Left ventricle myocardium inferior (tissue), 1 donor: ENCODE data around the gene RBFOX1. TPM values are rescaled to one million over a fixed set of nuclear protein-coding genes. Genes with fewer than 3 reads are reported as not detected.
A peak's percentile ranks its signal among the peaks of the same experiment; 100 is the strongest.

Experiments used
- DNase-seq: peaks from one replicate; pipeline ENCODE4 v3.0.0-alpha.2; 2020
- H3K27ac ChIP-seq: fragments of 200-600 bp; replicated peaks from 2 replicates; pipeline ENCODE4 v1.8.0; 2021
- H3K27me3 ChIP-seq: fragments of 200-600 bp; 2 replicates; pipeline ENCODE4 v1.8.0; 2021; ENCODE audit warnings: low read depth
- H3K36me3 ChIP-seq: fragments of 200-600 bp; 2 replicates; pipeline ENCODE4 v1.8.0; 2021
- H3K4me1 ChIP-seq: fragments of 200-600 bp; 2 replicates; pipeline ENCODE4 v1.8.0; 2021
- H3K4me3 ChIP-seq: fragments of 200-600 bp; 2 replicates; pipeline ENCODE4 v1.8.0; 2021; ENCODE audit warnings: mild to moderate bottlenecking, moderate library complexity
- H3K9me3 ChIP-seq: fragments of 200-600 bp; replicated peaks from 2 replicates; pipeline ENCODE4 v1.8.0; 2021
- CTCF ChIP-seq: fragments of 200-600 bp; IDR thresholded peaks from 2 replicates; pipeline ENCODE4 v1.8.0; 2021; ENCODE audit warnings: antibody characterized with exemption, mild to moderate bottlenecking, borderline replicate concordance
- intact Hi-C: fragments of 100-400 bp; cut with micrococcal nuclease; formaldehyde crosslinking; loops from one replicate; pipeline ENCODE4 v1.11.0; 2022
- total RNA-seq: library from RNA; stranded (reverse); fragmentation: NEBNext Ultra II Directional; extraction: Animal tissue kit (Norgen Biotek cat#: 25700); gene quantifications from one replicate; pipeline ENCODE4 v1.2.1, GENCODE V29; 2021
- donor health status: DM: no; HTN: yes; CAD: no; lungs with severe emphysema.

The RBFOX1 gene
- total RNA-seq, 1 donor from 2014 or later, result 71.8 TPM

- Histone ChIP-seq H3K4me3 (no peak overlapping the region), H3K9me3 (no peaks in the 10 kb centered on the region), H3K27ac (no peak overlapping the region), H3K36me3 (no peaks in the 10 kb centered on the region), H3K4me1 (peaks cover 19% of the 10 kb centered on the region), H3K27me3 (no peaks in the 10 kb centered on the region)
- DNase-seq, result no peak
- intact Hi-C loops, result no loop called here
- TF ChIP-seq CTCF, result peak; percentile 16
These were observed 282.9 kb downstream of the RBFOX1 start for GRCh38 chr16:7615565-7615964.

GRCh38 chr16:7624871-7625766, 292.5 kb downstream of the RBFOX1 start:
- Histone ChIP-seq H3K27me3 (no peaks in the 10 kb centered on the region), H3K27ac (no peak overlapping the region), H3K4me3 (no peak overlapping the region), H3K4me1 (peaks cover 7% of the 10 kb centered on the region), H3K9me3 (no peaks in the 10 kb centered on the region), H3K36me3 (no peaks in the 10 kb centered on the region)
- intact Hi-C loops, result no loop called here
- no peak for TF ChIP-seq CTCF
- DNase-seq, result no peak

DNA sequence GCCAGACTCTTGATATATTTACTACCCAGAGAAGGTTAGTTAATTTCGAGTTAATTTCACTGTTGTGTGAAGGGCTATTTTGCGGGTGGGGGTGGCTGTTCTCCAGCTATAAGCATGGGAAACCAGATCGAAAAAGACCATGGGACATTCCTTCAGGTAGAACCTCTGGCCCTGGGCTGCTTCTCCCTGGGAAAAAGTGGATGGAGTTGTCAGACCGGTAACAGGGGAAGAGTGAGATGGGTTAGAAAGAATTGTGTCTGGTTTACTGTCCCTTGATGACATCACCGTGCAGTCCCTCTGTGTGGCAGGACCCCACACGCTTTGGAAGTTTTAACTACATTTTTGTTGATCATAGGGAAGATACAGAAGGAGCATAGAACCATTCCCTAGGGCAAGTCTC, 296.3 kb downstream of the RBFOX1 start:
- intact Hi-C loops, result no loop called here
- Histone ChIP-seq H3K36me3 (no peaks in the 10 kb centered on the region), H3K9me3 (no peaks in the 10 kb centered on the region), H3K27ac (no peak overlapping the region), H3K27me3 (no peaks in the 10 kb centered on the region), H3K4me1 (peaks cover 7% of the 10 kb centered on the region), H3K4me3 (no peak overlapping the region)
- no peak for DNase-seq
- TF ChIP-seq CTCF, result no peak

DNA sequence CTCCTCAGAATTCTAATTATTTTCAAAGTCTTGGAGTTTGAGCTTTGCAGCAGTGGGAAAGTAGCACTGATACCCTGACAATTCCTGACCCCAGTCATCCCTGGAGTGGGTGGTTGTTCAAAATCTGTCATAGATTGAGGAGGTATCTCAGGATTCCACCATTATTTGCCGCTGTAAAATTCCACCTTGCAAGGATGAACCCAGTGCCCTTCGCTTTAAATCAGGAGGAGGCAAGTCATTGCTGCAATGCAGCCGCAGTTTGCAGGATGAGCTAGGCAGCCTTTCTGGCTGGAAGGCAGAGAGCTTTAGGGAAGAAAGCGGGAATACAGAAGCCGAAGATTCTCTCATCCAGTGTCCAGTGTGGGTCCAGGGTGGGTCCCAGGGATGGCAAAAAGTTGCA, 296.9 kb downstream of the RBFOX1 start:
- H3K36me3 ChIP-seq, result no peaks in the 10 kb centered on the region
- H3K4me3 ChIP-seq, result no peak overlapping the region
- intact Hi-C loops, result no loop called here
- TF ChIP-seq CTCF, result no peak
- H3K27me3 ChIP-seq, result no peaks in the 10 kb centered on the region
- peaks cover 7% of the 10 kb centered on the region for H3K4me1 ChIP-seq
- no peaks in the 10 kb centered on the region for H3K9me3 ChIP-seq
- H3K27ac ChIP-seq, result no peak overlapping the region
- no peak for DNase-seq

DNA sequence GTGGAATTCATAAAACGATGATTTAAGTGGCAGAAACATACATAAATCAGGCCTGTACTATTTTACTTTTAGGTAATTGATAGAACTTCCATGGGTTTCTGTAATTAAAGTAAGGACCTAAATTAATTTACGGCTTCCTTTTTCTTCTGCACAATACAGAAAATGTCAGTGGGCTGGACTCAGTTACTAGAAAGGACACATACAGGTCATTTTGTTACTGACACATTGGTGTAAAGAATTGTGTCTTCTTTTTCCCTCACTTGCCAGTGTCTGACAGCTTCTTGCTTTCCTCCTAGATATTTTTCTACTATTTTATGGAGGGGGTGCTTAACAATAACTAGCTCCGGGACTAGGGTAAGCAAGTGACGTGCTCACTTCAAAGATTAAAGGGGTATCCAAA, 304.8 kb downstream of the RBFOX1 start:
- TF ChIP-seq CTCF, result no peak
- no peak overlapping the region for H3K4me3 ChIP-seq
- H3K9me3 ChIP-seq, result no peaks in the 10 kb centered on the region
- no peaks in the 10 kb centered on the region for H3K4me1 ChIP-seq
- H3K27me3 ChIP-seq, result no peaks in the 10 kb centered on the region
- intact Hi-C loops, result no loop called here
- H3K27ac ChIP-seq, result no peak overlapping the region
- H3K36me3 ChIP-seq, result no peaks in the 10 kb centered on the region
- DNase-seq, result no peak
